GM19324 (cell line): ENCODE data around the gene NUP85.
"Not testable (repeated sequence)": the region's sequence is repeated elsewhere in the genome, so short reads cannot be mapped to it uniquely, and the experiment has no call there.

ENCODE experiments used
- ATAC-seq: cut with Tn5 transposase; IDR thresholded peaks from one replicate; pipeline ENCODE4 v1.9.1; 2021; ENCODE audit warnings: mild to moderate bottlenecking, moderate library complexity; ENCODE audit not compliant: unreplicated experiment, low FRiP score

The NUP85 gene

GRCh38 chr17:75240394-75241142 lies 35.1 kb downstream of the NUP85 start:
- ATAC-seq: no peak

GRCh38 chr17:75241143-75241430 lies 35.6 kb downstream of the NUP85 start:
- no peak for ATAC-seq

GRCh38 chr17:75241502-75241901 lies 36.0 kb downstream of the NUP85 start:
- ATAC-seq: no peak

GRCh38 chr17:75241996-75242460 lies 36.5 kb downstream of the NUP85 start:
- ATAC-seq: no peak

- no peak for ATAC-seq
Measured at GRCh38 chr17:75242461-75243042, 37.1 kb downstream of the NUP85 start.

- no peak for ATAC-seq
Measured at GRCh38 chr17:75244133-75244866, 38.8 kb downstream of the NUP85 start.

- no peak for ATAC-seq
Measured at GRCh38 chr17:75245011-75245410, 39.5 kb downstream of the NUP85 start.

GRCh38 chr17:75246404-75246803 lies 40.9 kb downstream of the NUP85 start:
- ATAC-seq: no peak

GRCh38 chr17:75249564-75249963 lies 44.1 kb downstream of the NUP85 start:
- no peak for ATAC-seq

GRCh38 chr17:75250009-75250471 lies 44.6 kb downstream of the NUP85 start:
- ATAC-seq: peak; percentile 80

GRCh38 chr17:75252039-75252816 lies 46.7 kb downstream of the NUP85 start:
- ATAC-seq: no peak

- not testable (repeated sequence) for ATAC-seq
Measured at GRCh38 chr17:75255954-75256698, 50.6 kb downstream of the NUP85 start.

GRCh38 chr17:75257228-75257627 lies 51.7 kb downstream of the NUP85 start:
- not testable (repeated sequence) for ATAC-seq

- ATAC-seq: no peak
Measured at GRCh38 chr17:75260641-75261335, 55.3 kb downstream of the NUP85 start.

GRCh38 chr17:75261336-75262111 lies 56.0 kb downstream of the NUP85 start, which contains the start of the genes GGA3 and MRPS7:
Gene GGA3 (minus strand): TSS chr17:75261606. CDS start chr17:75261587, 19 bp downstream.
Gene MRPS7 (plus strand): TSS chr17:75261879. CDS start chr17:75261901, 22 bp downstream.
- ATAC-seq: peak; percentile 87

- peak; percentile 1 for ATAC-seq
Measured at GRCh38 chr17:75262112-75262606, 56.7 kb downstream of the NUP85 start.

GRCh38 chr17:75263055-75263454 lies 57.6 kb downstream of the NUP85 start:
- no peak for ATAC-seq

- no peak for ATAC-seq
Measured at GRCh38 chr17:75265614-75266315, 60.3 kb downstream of the NUP85 start.
